CD4-positive, alpha-beta T cell treated with Interleukin-17A for 1 hour (primary cell): ENCODE measurements around the gene WNT3.
A peak's percentile ranks its signal among the peaks of the same experiment; 100 is the strongest.
"Not testable (repeated sequence)": the region's sequence is repeated elsewhere in the genome, so short reads cannot be mapped to it uniquely, and the experiment has no call there.

Experiments
- DNase-seq: peaks from one replicate; pipeline ENCODE4 v3.0.0-alpha.2; 2020

Gene WNT3, protein sequence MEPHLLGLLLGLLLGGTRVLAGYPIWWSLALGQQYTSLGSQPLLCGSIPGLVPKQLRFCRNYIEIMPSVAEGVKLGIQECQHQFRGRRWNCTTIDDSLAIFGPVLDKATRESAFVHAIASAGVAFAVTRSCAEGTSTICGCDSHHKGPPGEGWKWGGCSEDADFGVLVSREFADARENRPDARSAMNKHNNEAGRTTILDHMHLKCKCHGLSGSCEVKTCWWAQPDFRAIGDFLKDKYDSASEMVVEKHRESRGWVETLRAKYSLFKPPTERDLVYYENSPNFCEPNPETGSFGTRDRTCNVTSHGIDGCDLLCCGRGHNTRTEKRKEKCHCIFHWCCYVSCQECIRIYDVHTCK

DNA sequence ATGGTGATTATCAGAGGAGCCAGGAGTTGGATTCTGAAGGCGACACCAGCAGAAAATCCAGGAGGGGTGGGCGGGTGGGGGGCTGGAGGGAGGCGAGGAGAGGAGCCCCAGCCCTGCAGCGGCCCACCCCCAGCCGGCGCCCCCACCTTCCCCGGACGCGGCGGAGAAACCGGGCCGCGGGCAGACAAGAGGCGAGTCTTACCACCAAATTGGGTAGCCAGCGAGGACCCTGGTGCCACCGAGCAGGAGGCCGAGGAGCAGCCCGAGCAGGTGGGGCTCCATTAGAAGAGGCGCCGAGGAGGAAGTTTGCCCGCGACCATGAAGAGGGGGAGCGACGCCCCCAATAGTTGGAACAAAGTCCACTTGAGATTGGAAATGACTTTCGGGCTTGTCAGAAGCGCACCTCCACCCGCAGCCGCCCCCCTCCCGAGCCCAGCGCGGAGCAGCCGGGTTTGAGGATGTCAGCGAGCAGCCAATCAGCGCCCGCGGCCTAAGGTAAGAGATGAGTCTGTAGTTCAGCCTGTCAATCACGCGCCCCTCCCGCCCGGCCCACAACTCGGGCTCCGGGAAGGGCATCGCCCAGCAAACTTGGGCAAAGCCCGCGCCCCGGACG is at the start of gene WNT3:
WNT3 (minus strand) TSS at position 377 of the 613 bp plus-strand sequence; CDS start at position 282, 95 bp downstream.
- peak; percentile 56 for DNase-seq

DNA sequence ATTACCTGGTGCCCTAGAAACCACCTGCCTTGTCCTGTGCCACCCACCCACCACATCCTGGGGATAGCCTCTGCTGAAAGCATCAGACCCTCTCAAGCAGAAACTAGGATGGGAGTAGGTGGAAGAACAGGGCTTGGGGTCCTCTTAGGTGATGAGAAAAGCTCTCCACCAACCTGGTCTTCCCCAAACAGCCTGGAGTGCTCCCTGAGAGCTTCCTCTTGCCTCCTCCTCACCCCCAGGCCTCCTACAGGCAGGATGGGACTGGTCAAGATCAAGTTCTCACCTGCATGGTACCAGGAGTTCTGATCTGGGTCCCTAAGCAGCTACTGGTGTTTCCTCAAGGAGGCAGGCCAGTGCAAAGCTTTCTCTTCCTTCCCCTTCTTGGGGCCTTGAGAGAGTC is 48.3 kb upstream of the WNT3 start:
- no peak for DNase-seq

DNA sequence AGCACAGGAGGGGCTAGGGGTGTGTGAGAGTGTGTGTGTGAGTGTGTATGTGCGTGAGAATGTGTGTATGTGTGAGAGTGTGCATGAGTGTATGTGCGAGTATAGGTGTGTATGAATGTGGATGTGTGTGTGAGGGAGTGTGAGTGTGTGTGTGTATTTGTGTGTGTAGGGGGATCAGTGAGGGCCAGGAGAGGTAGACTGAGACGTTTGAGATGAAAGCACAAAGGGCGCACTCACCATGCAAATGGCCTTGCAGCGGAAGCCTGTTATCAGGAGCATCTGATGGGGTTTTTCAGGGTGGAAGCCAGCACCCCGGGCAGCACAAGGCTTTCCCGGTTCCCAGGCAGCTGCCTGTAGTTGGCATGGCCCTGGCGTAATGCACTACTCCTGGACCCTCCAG is 47.8 kb upstream of the WNT3 start:
- no peak for DNase-seq

DNA sequence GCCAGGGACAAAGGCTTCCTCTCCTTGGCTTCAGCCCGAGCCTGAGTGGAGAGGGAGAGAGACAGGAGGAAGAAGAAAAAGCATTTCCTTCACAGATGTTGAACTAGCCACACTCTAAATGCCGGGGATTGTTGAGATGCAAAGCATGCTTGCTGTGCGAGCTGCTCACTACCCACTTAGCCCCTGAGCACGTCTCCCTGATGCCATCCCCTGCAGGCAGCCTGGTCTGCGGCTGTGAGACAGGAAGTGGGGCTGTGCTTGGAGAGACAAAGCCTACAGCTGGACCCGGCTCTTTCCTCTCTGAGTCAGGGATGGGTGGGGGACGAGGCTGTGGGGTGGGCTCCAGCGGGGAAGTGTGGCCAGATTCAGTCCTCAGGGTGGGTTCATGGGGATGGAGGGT is 46.6 kb upstream of the WNT3 start:
- DNase-seq: no peak

DNA sequence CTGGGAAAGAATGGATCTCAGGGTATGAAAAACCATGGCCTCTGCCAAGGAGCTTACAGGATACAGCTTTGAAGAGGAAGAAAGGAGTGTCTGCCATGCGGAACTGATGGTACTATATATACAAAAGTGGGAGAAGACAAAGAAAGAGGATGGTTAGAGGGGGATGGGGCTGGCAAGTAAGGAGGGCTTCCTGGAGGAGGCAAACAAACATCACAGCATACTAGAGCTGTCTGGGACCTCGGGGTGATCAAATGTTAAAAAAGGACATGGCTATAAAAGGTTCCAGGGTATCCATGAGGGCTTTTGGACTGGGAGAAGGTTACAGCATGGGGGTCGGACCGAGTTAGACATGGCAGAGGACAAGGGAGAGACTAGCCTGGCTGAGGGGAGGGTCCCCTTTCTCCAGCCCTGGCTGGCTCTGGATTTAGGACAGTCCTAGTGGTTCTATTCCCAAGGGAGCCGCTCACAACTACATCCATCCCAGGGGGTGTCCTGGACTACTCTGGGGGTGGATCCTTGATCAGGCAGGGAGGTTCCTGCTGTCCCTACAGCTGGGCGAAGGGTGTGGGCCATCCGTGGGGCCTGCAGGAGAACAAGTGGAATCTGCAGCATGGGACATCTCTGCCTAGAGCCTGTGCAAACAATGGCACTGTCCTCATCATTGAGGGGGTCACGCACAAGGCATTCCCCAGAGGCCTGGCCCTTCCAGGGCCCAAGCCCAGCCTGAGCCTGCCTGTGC is 45.1 kb upstream of the WNT3 start:
- no peak for DNase-seq

DNA sequence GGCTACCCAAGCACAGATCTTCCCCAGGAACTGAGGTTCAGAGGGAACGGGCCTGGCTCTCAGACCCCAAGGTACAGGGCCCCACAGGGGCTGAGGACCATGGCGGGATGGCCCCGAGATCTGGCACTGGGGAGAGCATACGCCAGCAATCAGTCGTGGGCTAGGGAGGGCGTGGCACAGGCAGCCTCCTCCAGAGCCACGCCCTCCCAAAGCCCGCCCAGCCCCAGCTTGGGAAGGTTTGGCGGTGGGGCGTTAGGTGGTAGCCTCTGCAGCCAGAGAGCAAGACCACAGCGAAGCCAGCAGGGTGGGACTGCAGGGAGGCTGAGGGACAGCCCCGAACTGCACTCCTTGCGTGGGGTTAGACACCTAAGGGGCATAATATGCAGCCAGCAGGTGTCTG is 44.5 kb upstream of the WNT3 start:
- DNase-seq: no peak

DNA sequence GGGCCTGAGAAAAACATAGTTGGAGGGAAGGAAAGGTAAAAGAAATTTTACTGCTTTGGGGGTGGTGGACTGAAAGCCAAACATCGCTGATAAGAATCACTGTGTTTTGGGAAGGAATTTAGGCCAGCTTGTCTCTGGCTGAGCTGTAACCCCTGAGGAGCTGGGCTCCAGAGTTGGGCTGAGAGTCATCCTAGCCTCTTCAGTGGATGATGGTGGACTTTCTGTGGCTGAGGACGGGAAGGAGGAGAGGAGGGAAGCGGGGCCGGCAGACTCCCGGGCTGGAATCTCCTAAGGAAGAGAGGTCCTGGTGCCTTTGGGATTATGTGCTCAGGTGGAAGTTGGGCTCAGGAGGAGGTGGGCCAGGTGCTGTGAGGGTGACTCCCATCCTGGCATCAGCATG is 41.5 kb upstream of the WNT3 start:
- no peak for DNase-seq

DNA sequence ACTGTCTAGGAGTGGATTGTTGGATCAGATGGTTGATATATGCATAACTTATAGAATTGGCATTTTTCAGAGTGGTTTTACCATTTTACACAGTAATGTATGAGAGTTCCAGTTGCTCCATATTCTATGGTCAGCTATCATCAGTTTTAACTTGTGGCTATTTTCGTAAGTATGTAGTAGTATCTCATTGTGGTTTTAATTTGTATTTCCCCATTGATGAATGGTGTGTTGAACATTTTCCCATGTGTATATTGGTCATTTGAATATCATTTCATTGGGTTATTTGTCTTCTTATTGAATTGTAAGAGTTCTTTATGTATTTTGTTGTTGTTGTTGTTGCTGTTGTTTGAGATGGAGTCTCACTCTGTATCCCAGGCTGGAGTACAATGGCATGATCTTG is 39.1 kb upstream of the WNT3 start:
- DNase-seq: no peak

DNA sequence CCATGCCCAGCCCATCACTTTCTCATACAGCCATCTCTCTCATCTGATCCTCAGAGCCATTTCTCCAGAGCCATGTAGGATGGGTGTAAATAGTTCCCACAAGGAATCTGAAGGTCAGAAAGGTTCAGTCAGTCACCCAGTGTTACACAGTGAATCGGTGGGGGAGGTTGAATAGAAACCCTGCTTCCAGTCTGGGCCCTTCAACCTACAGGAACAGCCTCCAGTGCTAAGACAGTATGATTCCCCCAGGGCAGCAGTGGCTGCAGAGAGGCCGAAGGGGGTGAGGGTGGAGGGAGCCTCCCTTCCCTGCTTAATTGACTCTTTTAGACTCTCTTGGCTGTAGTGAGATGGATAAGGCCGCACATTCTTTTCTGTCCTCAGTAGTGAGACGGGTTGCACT is 36.5 kb upstream of the WNT3 start:
- no peak for DNase-seq

DNA sequence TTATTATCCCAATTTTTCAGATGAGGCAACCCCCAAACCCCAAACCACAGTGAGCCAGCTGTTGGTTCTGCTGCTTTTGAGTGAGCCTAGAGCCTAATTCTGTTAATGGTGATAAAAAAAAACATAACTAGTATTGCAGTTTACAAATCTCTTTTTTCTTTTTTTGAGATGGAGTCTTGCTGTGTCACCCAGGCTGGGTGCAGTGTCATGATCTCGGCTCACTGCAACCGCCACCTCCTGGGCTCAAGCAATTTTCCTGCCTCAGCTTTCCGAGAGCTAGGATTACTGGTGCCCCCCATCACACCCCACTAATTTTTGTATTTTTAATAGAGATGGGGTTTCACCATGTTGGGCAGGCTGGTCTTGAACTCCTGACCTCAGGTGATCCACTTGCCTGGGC is 36.0 kb upstream of the WNT3 start:
- no peak for DNase-seq

DNA sequence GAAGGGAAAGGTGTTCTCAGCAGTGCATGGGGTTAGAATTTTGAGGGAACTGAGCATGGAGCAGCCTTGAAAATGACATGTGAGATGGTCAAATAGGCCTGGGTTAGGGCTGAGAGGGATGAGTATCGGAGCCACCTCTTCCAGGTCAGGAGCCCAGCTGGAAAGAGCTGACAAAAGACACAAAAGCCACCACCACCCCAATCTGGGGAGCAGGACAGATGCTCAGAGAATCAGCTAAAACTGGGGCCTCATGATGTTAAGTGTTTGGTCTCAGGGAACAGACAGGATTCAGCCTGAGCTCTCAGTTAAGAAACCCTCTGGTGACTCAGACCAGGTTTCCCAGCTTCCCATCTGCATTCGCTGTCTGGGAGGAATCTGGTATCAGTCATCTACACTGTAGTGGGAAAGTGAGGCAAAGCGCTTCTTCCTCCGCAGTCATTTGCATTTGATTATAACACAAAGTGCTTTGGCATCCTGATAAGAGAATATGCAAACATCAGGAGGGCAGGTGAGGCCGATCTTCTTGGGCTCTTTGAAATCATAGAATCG is 35.5 kb upstream of the WNT3 start:
- DNase-seq: no peak

DNA sequence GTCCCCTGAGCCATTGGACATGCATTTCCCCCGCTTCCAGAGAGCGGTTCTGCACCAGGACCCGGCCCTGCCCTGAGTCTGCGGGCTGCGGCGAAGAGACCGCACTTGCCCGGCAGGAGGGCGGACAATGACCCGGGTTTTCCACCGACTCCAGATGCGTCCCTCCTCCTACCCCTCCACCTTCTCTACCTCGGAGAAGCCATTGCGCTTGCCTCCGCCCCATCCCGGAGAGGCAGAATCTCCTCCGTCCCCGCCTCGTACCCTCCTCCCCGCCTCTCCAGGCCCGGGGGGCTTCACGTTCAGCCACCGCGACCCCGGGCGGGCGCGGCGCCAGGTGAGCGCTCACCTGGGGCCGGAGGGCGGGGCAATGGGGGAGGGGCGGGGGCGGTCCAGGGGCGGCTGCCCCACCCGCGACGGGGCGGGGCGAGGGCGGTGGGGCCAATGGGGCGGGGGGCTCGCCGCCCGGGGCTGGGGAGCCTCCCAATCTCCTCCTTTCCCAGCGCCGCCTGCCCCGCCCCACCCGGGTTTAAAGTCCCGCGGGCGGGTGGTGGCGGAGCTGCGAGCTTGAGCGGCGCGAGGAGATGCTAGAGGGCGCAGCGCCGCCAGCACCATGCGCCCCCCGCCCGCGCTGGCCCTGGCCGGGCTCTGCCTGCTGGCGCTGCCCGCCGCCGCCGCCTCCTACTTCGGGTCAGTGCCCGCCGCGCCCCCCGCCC is 32.7 kb upstream of the WNT3 start, which contains the start of gene WNT9B:
WNT9B (plus strand) TSS at position 555 of the 713 bp plus-strand sequence; CDS start at position 611, 56 bp downstream.
- no peak for DNase-seq

DNA sequence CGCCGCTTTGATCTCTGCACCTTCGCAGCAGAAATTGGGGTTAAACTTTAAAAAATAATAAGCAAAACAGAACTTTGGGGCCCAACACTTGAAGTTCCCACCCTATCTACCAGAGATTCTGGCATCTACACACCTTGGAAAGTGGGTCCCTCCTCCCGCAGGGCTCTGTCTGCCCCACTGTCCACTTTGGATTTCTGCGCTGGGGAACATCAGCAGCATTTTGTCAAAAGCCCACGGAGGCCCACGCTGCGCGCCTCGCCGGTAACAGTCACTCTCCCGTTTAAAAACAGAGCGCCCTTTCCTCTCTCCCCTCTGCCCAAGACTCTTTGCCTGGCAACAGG is 32.2 kb upstream of the WNT3 start:
- DNase-seq: no peak

DNA sequence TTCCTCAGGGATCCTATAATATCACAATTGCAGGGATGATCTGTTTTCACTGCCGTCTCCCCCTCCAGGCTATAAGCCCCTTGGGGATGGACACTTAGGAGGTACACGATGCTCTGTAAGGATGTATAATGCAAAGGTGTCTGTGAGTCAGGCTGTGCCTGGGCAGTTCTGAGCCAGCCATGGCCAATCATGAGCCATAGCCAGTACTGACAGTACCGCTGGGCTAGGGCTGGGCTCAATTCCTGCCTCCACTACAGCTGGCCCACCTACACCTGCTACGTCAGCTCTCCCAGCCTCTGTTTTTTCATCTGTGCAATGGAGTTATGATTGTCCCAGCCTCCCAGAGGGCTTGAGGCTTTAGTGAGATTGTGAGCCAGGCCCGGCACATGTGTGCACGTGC is 30.0 kb upstream of the WNT3 start:
- DNase-seq: no peak

DNA sequence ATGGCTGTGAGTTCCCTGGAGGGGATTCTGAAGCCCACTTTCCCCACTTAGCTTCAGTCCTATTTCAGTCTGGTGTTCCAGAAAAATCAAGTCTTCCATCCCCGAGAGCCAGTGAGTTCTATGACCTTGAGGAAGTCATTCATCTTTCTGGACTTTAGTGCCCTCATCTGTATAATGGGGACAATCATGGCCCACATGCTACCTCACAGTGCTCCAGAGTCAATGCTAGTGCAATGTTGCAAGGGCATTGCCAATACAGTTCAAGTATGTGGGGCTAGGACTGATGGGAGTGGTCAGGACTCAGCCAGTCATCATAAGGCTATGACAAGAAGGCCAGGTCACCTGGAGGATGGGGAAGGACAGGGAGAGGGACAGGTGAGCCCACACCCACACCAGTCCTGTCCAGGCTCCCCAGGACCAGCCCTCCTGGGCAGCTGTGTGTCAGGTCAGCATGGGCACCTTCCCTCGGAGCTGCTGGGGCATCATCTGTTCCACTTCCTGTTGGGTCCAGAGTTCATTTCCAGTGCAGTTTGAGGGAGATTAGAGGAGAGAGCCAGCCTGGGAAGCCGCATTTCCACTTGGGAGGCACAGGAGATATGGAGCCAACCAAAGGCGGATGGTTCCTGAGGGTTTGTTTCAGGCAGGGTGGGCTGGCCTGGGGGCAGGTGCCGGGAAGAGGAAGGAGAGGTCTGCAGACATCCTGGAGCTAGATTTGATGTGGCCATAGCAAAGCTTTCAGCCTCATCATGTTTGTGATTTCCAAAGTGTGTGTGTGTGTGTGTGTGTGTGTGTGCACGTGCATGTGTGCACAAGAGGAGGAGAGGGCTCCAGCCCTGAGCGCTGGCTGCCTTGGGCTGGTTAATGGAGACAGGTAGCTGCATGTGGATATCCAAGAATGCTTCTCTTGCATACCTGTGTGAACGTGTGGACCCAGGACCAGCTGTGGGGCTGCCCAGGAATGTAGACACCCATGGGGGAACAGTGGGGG is 29.0 kb upstream of the WNT3 start:
- DNase-seq: no peak

DNA sequence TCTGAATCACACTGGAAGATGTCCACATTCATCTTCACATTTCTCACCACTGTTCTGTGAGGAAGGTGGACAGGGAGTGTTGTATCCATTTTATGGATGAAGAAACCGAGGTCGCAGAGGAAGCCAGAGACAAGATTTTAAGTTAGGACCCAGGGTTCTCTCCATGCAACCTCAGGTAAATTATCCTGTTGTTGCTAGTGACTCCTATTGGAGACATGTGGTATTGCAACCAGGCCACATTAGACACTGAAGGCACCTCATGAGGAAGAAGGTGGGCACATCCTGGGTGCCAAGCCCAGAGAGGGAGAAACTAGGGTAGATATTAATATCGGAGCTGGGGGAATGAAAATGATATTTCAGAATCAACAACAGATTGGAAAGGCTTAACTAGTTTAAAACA is 24.3 kb upstream of the WNT3 start:
- no peak for DNase-seq

DNA sequence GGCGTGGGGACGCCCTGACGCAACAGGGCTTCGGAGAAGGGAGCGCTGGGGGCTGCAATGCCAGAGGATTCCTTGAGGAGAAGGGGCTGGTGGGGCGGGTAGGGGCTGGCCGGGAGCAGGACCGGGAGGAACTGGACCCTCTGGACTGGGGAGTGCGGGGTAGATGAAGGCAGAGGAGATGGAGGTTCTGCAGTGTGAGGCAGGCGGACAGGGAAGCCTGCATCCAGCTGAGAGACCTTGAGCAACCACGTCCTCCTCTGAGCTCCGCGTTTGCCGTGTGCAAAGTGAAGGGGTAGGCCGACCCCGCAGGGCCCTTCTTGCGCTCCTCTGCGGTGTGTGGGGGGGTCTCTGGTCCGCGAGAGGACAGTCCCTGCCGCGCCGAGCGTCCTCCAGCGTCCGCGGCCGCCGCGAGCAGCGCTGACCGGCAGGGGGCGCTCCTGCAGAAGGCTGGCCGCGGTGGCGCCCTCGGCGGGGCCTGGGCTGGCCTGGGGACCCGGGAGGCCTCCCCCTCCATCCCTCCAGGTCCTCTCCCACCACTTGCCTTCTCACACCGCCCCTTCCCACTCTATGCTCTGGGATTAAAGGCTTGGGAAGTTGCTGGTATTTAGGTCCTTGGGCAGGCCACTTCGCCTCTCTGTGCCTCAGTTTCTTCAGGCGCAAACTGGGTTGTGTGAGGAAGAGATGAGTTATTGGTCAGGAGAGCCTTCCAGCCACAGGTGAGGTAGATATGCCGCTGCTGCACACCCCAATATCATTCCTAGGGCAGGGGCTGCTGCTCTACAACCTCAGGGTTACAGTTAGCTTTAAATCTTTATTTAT is 23.3 kb upstream of the WNT3 start:
- DNase-seq: no peak

DNA sequence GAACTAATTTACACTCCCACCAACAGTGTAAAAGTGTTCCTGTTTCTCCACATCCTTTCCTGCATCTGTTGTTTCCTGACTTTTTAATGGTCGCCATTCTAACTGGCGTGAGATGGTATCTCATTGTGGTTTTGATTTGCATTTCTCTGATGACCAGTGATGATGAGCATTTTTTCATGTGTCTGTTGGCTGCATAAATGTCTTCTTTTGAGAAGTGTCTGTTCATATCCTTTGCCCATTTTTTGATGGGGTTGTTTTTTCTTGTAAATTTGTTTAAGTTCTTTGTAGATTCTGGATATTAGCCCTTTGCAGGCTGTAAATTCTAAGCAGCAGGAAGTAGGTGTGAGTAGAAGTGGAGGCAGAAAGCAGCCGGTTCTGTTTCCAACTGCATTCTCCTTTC is 22.1 kb upstream of the WNT3 start:
- DNase-seq: not testable (repeated sequence)

DNA sequence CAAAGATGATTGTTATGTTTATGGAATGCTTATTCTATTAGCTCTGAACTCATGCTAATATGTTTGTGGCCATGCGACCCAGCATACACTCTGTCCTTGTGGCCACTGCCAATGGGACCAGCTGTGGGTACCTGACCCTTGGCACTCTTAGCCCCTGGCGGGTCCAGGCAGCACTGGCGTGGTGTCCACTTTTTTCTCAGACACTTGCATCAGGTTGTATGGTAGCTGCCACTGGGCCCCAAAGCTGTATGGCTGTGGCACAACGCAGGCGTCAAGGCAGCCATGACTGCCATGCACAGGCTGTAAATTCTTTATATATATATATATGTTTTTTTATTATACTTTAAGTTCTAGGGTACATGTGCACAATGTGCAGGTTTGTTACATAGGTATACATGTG is 20.7 kb upstream of the WNT3 start:
- no peak for DNase-seq

DNA sequence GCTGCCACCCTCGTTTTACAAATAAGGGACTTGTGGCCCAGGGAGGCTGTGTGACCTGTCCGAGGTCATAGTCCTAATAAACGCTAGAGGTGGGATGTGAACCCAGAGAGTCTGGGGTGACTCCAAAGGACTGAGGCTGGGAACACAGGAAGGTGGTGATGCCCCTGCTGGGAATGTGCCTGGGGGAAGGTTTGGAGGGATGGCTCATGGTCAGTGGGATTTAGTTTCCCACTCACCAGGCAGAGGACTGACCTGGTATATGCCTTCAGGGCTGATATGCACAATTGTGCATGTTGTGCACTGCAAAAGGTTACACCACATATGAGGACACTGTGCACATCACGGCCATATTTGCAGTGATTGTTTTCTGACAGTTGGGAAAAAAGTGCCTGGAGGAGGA is 19.0 kb upstream of the WNT3 start:
- DNase-seq: no peak

DNA sequence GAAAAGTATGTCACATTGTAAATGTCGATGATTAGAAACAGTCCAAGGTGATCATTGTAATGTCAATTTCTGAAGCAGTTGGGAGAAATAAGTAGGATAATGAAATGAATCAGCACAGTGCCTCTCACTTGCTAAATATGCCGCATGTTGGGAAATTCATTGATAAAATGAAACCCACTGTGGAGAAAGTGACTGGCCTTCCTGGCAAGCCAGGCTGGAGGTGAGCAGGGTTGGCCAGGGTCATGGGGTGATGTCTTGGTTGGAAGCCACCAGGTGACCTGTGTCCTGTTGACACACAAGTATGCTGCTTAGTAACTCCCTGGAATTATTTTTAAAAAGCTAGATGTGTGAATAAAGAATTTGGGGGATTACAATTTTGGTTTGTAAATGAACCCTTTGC is 18.0 kb upstream of the WNT3 start:
- DNase-seq: no peak
